ENCODE data around the gene KRTAP10-10.

Gene KRTAP10-10

GRCh38 chr21:44615466-44615865 is 21.7 kb upstream of the KRTAP10-10 start:
- Histone ChIP-seq H3K9me3 (no peaks in the 10 kb centered on the region), H3K27me3 (no peaks in the 10 kb centered on the region), H3K4me3 (ENCODE audit: low read depth in 1 of 2, low read length in 1 of 2) (no peak overlapping the region), H3K4me1 (ENCODE audit: control insufficient read depth in 1 of 2, insufficient read depth in 1 of 2, low read depth in 1 of 2, low read length in 1 of 2) (peaks cover 30 to 39% of the 10 kb centered on the region in 2 experiments), H3K36me3 (no peaks in the 10 kb centered on the region), H3K27ac (no peak overlapping the region)
- no peak for TF ChIP-seq CTCF (IDR thresholded peaks at IDR 0.05)

GRCh38 chr21:44615911-44616590 is 21.1 kb upstream of the KRTAP10-10 start:
- no peak overlapping the region for H3K4me3 ChIP-seq (ENCODE audit: low read depth in 1 of 2, low read length in 1 of 2)
- no peaks in the 10 kb centered on the region for H3K27me3 ChIP-seq
- no peak overlapping the region for H3K27ac ChIP-seq
- TF ChIP-seq CTCF (IDR thresholded peaks at IDR 0.05) = no peak
- H3K4me1 ChIP-seq (ENCODE audit: control insufficient read depth in 1 of 2, insufficient read depth in 1 of 2, low read depth in 1 of 2, low read length in 1 of 2) = peaks cover 30 to 39% of the 10 kb centered on the region in 2 experiments
- H3K36me3 ChIP-seq = no peaks in the 10 kb centered on the region
- H3K9me3 ChIP-seq = no peaks in the 10 kb centered on the region

GRCh38 chr21:44616591-44616926 is 20.6 kb upstream of the KRTAP10-10 start:
- Histone ChIP-seq H3K4me3 (ENCODE audit: low read depth in 1 of 2, low read length in 1 of 2) (no peak overlapping the region), H3K27me3 (no peaks in the 10 kb centered on the region), H3K27ac (no peak overlapping the region), H3K36me3 (no peaks in the 10 kb centered on the region), H3K4me1 (ENCODE audit: control insufficient read depth in 1 of 2, insufficient read depth in 1 of 2, low read depth in 1 of 2, low read length in 1 of 2) (peaks cover 30 to 39% of the 10 kb centered on the region in 2 experiments), H3K9me3 (no peaks in the 10 kb centered on the region)
- no peak for TF ChIP-seq CTCF (IDR thresholded peaks at IDR 0.05)

GRCh38 chr21:44617071-44617501 is 20.1 kb upstream of the KRTAP10-10 start:
- no peak for TF ChIP-seq CTCF (IDR thresholded peaks at IDR 0.05)
- Histone ChIP-seq H3K9me3 (no peaks in the 10 kb centered on the region), H3K4me3 (ENCODE audit: low read depth in 1 of 2, low read length in 1 of 2) (no peak overlapping the region), H3K27me3 (no peaks in the 10 kb centered on the region), H3K36me3 (no peaks in the 10 kb centered on the region), H3K27ac (peak overlapping the region; percentile 88), H3K4me1 (ENCODE audit: control insufficient read depth in 1 of 2, insufficient read depth in 1 of 2, low read depth in 1 of 2, low read length in 1 of 2) (peaks cover 30 to 39% of the 10 kb centered on the region in 2 experiments)

GRCh38 chr21:44618504-44618903 is 18.7 kb upstream of the KRTAP10-10 start:
- H3K36me3 ChIP-seq = no peaks in the 10 kb centered on the region
- no peaks in the 10 kb centered on the region for H3K9me3 ChIP-seq
- peak; percentile 46 for TF ChIP-seq CTCF (IDR thresholded peaks at IDR 0.05)
- peaks cover 30 to 44% of the 10 kb centered on the region in 2 experiments for H3K4me1 ChIP-seq (ENCODE audit: control insufficient read depth in 1 of 2, insufficient read depth in 1 of 2, low read depth in 1 of 2, low read length in 1 of 2)
- peak overlapping the region; percentile 88 for H3K27ac ChIP-seq
- H3K27me3 ChIP-seq = no peaks in the 10 kb centered on the region
- peak overlapping the region; percentile 5 to 32 for H3K4me3 ChIP-seq (ENCODE audit: low read depth in 1 of 2, low read length in 1 of 2)
